ENCODE measurements around the gene KDM6A. TPM values are rescaled to one million over a fixed set of nuclear protein-coding genes. Genes with fewer than 3 reads are reported as not detected.

Gene KDM6A
- polyA plus RNA-seq, 1 of the 3 experiments (the other 2 are of a cell fraction), result 7.4 TPM

DNA sequence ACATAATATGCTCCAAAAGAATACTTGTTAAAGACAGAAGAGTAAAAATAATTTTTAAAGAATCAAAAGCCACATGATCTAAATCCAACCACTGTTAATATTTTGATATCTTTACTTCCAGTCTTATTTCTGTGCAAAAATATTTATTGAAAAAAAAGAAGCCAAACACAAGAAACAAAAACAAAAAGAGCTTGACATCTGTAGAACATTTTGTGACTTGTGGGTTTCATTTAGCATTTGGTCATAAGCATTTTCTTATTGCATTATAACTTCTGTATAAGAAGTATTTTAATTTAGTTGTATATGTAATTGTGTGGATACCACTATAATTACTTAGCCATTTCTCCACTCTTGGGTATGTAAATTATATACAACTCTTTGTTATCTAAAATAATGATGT lies 264.5 kb downstream of the KDM6A start (continued):
- TF ChIP-seq, protein P1, sequence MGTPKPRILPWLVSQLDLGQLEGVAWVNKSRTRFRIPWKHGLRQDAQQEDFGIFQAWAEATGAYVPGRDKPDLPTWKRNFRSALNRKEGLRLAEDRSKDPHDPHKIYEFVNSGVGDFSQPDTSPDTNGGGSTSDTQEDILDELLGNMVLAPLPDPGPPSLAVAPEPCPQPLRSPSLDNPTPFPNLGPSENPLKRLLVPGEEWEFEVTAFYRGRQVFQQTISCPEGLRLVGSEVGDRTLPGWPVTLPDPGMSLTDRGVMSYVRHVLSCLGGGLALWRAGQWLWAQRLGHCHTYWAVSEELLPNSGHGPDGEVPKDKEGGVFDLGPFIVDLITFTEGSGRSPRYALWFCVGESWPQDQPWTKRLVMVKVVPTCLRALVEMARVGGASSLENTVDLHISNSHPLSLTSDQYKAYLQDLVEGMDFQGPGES (IDR thresholded peaks at IDR 0.05; ENCODE audit: low read depth, low read length), result no peak

DNA sequence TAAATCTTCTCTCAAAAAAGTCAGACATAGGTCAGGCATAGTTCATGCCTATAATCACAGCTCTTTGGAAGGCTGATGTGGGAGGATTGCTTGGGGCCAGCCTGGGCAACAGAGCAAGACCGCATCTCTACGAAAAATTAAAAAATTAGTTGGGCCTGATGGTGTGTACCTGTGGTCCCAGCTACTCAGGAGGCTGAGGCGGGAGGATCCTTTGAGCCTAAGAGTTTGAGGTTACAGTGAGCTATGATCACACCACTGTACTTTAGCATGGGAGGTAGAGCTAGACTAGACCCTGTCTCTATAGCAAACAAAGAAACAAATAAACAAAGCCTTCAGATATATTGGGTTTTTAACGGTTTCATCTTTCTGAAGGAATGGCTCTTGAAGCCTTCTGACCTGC lies 265.5 kb downstream of the KDM6A start:
- no peak overlapping the region for H3K4me3 ChIP-seq (ENCODE audit: low read depth in 2 of 2, low read length in 1 of 2)
- H3K9me3 ChIP-seq, result no peaks in the 10 kb centered on the region
- H3F3A ChIP-seq (replicated peaks; ENCODE audit: insufficient read depth), result peaks cover 4% of the 10 kb centered on the region
- no peak overlapping the region for H2AFZ ChIP-seq (ENCODE audit: low read depth)
- 74% methylated on average over 4 of the region's 4 CpGs for WGBS (ENCODE audit: low lambda C conversion rate)
- H3K27me3 ChIP-seq (ENCODE audit: insufficient read depth), result no peaks in the 10 kb centered on the region; the same call in 1 of the 2 replicates
- no peaks in the 10 kb centered on the region for H3K36me3 ChIP-seq (replicated peaks in 1 of 2; ENCODE audit: control insufficient read depth in 1 of 2, insufficient read depth in 2 of 2, low read length in 1 of 2)
- H3K4me1 ChIP-seq (ENCODE audit: control insufficient read depth in 1 of 2, insufficient read depth in 2 of 2, low read depth in 1 of 2, low read length in 1 of 2), result no peaks in the 10 kb centered on the region
- no peaks in the 10 kb centered on the region for H3K9me2 ChIP-seq
- no peak for DNase-seq
- TF ChIP-seq GATA2 (CRISPR knock-in tag; IDR thresholded peaks at IDR 0.05) (no peak), FOSL2 (IDR thresholded peaks at IDR 0.05; ENCODE audit: borderline replicate concordance, low read depth) (no peak), TEAD4 (IDR thresholded peaks at IDR 0.05; ENCODE audit: borderline replicate concordance, insufficient read depth) (no peak), MXI1 (IDR thresholded peaks at IDR 0.05; ENCODE audit: low read depth, low read length) (no peak), YY1 (IDR thresholded peaks at IDR 0.05; ENCODE audit: low read depth) (no peak), NFIC (IDR thresholded peaks at IDR 0.05; ENCODE audit: borderline replicate concordance) (no peak), TCF12 (IDR thresholded peaks at IDR 0.05) (no peak), NRF1 (IDR thresholded peaks at IDR 0.05; ENCODE audit: low read depth, low read length) (no peak)
- CTCF ChIA-PET, result no interaction called here
- no peak overlapping the region for H3K4me2 ChIP-seq
- no peaks in the 10 kb centered on the region for H3K79me2 ChIP-seq (ENCODE audit: insufficient read depth)
- POLR2A ChIA-PET, result no interaction called here
- H4K20me1 ChIP-seq (ENCODE audit: insufficient read depth), result no peaks in the 10 kb centered on the region
- no peak overlapping the region for H3K9ac ChIP-seq
- no peak overlapping the region for H3K27ac ChIP-seq (ENCODE audit: low read depth in 2 of 2, low read length in 1 of 2)

DNA sequence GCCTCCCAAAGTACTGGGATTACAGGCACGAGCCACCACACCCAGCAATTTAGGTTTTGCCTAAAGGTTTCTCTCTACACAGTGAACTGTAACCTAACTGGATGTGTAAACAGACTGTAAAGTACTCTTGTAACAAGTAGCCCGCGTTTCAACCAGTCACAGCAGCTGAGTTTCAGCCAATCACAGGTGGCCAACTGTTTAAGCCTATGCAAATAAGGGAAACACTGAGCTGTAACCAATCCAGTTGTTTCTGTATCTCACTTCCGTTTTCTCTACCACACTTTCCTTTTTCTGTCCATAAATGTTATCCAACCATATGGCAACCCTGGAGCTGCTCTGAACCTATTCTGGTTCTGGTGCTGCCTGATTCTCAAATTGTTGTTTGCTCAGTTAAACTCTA lies 267.8 kb downstream of the KDM6A start:
- TF ChIP-seq TAF1 (IDR thresholded peaks at IDR 0.05; ENCODE audit: borderline replicate concordance, low read depth, low read length) (no peak), YY1 (IDR thresholded peaks at IDR 0.05; ENCODE audit: low read depth) (no peak), NRF1 (IDR thresholded peaks at IDR 0.05; ENCODE audit: low read depth, low read length) (no peak), SMC3 (IDR thresholded peaks at IDR 0.05; ENCODE audit: low read depth, low read length) (no peak), GABPA (IDR thresholded peaks at IDR 0.05; ENCODE audit: low read depth) (no peak), CHD2 (IDR thresholded peaks at IDR 0.05; ENCODE audit: low read length, partially characterized antibody) (no peak), FOXM1 (IDR thresholded peaks at IDR 0.05; ENCODE audit: low read depth) (no peak)
- TF ChIP-seq, protein P2, sequence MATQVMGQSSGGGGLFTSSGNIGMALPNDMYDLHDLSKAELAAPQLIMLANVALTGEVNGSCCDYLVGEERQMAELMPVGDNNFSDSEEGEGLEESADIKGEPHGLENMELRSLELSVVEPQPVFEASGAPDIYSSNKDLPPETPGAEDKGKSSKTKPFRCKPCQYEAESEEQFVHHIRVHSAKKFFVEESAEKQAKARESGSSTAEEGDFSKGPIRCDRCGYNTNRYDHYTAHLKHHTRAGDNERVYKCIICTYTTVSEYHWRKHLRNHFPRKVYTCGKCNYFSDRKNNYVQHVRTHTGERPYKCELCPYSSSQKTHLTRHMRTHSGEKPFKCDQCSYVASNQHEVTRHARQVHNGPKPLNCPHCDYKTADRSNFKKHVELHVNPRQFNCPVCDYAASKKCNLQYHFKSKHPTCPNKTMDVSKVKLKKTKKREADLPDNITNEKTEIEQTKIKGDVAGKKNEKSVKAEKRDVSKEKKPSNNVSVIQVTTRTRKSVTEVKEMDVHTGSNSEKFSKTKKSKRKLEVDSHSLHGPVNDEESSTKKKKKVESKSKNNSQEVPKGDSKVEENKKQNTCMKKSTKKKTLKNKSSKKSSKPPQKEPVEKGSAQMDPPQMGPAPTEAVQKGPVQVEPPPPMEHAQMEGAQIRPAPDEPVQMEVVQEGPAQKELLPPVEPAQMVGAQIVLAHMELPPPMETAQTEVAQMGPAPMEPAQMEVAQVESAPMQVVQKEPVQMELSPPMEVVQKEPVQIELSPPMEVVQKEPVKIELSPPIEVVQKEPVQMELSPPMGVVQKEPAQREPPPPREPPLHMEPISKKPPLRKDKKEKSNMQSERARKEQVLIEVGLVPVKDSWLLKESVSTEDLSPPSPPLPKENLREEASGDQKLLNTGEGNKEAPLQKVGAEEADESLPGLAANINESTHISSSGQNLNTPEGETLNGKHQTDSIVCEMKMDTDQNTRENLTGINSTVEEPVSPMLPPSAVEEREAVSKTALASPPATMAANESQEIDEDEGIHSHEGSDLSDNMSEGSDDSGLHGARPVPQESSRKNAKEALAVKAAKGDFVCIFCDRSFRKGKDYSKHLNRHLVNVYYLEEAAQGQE (IDR thresholded peaks at IDR 0.05; ENCODE audit: low read depth, low read length), result no peak
- TF ChIP-seq, protein P3, sequence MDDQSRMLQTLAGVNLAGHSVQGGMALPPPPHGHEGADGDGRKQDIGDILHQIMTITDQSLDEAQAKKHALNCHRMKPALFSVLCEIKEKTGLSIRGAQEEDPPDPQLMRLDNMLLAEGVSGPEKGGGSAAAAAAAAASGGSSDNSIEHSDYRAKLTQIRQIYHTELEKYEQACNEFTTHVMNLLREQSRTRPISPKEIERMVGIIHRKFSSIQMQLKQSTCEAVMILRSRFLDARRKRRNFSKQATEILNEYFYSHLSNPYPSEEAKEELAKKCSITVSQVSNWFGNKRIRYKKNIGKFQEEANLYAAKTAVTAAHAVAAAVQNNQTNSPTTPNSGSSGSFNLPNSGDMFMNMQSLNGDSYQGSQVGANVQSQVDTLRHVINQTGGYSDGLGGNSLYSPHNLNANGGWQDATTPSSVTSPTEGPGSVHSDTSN (IDR thresholded peaks at IDR 0.05), result no peak
- TF ChIP-seq, protein P4, sequence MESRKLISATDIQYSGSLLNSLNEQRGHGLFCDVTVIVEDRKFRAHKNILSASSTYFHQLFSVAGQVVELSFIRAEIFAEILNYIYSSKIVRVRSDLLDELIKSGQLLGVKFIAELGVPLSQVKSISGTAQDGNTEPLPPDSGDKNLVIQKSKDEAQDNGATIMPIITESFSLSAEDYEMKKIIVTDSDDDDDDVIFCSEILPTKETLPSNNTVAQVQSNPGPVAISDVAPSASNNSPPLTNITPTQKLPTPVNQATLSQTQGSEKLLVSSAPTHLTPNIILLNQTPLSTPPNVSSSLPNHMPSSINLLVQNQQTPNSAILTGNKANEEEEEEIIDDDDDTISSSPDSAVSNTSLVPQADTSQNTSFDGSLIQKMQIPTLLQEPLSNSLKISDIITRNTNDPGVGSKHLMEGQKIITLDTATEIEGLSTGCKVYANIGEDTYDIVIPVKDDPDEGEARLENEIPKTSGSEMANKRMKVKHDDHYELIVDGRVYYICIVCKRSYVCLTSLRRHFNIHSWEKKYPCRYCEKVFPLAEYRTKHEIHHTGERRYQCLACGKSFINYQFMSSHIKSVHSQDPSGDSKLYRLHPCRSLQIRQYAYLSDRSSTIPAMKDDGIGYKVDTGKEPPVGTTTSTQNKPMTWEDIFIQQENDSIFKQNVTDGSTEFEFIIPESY (IDR thresholded peaks at IDR 0.05; ENCODE audit: borderline replicate concordance, low read depth), result no peak
- ChIA-PET CTCF (no interaction called here), POLR2A (no interaction called here)
- no peaks in the 10 kb centered on the region for H4K20me1 ChIP-seq (ENCODE audit: insufficient read depth)
- H3K4me2 ChIP-seq, result no peak overlapping the region
- no peak for DNase-seq
- H3F3A ChIP-seq (replicated peaks; ENCODE audit: insufficient read depth), result peaks cover 4% of the 10 kb centered on the region
- no peak overlapping the region for H2AFZ ChIP-seq (ENCODE audit: low read depth)
- H3K4me1 ChIP-seq (ENCODE audit: control insufficient read depth in 1 of 2, insufficient read depth in 2 of 2, low read depth in 1 of 2, low read length in 1 of 2), result no peaks in the 10 kb centered on the region
- H3K9me2 ChIP-seq, result no peaks in the 10 kb centered on the region
- H3K9me3 ChIP-seq, result no peaks in the 10 kb centered on the region
- H3K27ac ChIP-seq (ENCODE audit: low read depth in 2 of 2, low read length in 1 of 2), result no peak overlapping the region
- no peaks in the 10 kb centered on the region for H3K36me3 ChIP-seq (replicated peaks in 1 of 2; ENCODE audit: control insufficient read depth in 1 of 2, insufficient read depth in 2 of 2, low read length in 1 of 2)
- WGBS (ENCODE audit: low lambda C conversion rate), result 62% methylated on average over 4 of the region's 4 CpGs
- H3K4me3 ChIP-seq (ENCODE audit: low read depth in 2 of 2, low read length in 1 of 2), result no peak overlapping the region
- no peaks in the 10 kb centered on the region; the same call in 1 of the 2 replicates for H3K27me3 ChIP-seq (ENCODE audit: insufficient read depth)
- H3K79me2 ChIP-seq (ENCODE audit: insufficient read depth), result no peaks in the 10 kb centered on the region
- no peak overlapping the region for H3K9ac ChIP-seq
